H1 (cell line): ENCODE measurements around the gene CDK12. TPM values are rescaled to one million over a fixed set of nuclear protein-coding genes. Genes with fewer than 3 reads are reported as not detected.
"Not testable (repeated sequence)": the region's sequence is repeated elsewhere in the genome, so short reads cannot be mapped to it uniquely, and the experiment has no call there.

Experiments
- CTCF ChIA-PET: fragments of 300-600 bp; sonication (Branson Sonifier 250); formaldehyde crosslinking; loops from one replicate; lab custom pipeline; 2021; ENCODE audit not compliant: partially characterized antibody; lab: Charles Lee
- POLR2A ChIA-PET: fragments of 300-600 bp; sonication (Branson Sonifier 250); formaldehyde crosslinking; loops from one replicate; lab custom pipeline; 2021; ENCODE audit warnings: inconsistent platforms; ENCODE audit not compliant: partially characterized antibody; lab: Charles Lee
- DNase-seq, 2 experiments: peaks; one replicate each; pipeline versions ENCODE4 v3.0.0 to v3.0.0-alpha.2; 2010 to 2022; ENCODE audit warnings: low spot score in 2 of 2, low read depth in 1 of 2, mixed read lengths in 1 of 2
- FAIRE-seq: peaks from 2 replicates; lab custom pipeline; 2011; peaks lifted over from hg19 to GRCh38; lab: Jason Lieb, UNC
- H2AFZ ChIP-seq: 2 replicates; pipeline ENCODE4 v1.8.1; 2012; ENCODE audit warnings: low read length, inconsistent platforms
- H2AK5ac ChIP-seq: 2 replicates; pipeline ENCODE4 v1.6.1; 2013; ENCODE audit warnings: low read depth, low read length
- H2BK120ac ChIP-seq: replicated peaks from 2 replicates; pipeline ENCODE3; 2013; ENCODE audit warnings: low read depth, low read length, inconsistent platforms
- H2BK12ac ChIP-seq: 2 replicates; pipeline ENCODE4 v1.6.1; 2013; ENCODE audit warnings: low read depth, low read length
- H2BK15ac ChIP-seq: 2 replicates; pipeline ENCODE4 v1.6.1; 2013; ENCODE audit warnings: low read length
- H2BK20ac ChIP-seq: 2 replicates; pipeline ENCODE4 v1.6.1; 2013; ENCODE audit warnings: low read length
- H2BK5ac ChIP-seq: 2 replicates; pipeline ENCODE4 v1.6.1; 2013; ENCODE audit warnings: low read depth, low read length
- H3K14ac ChIP-seq: 2 replicates; pipeline ENCODE4 v1.6.1; 2013; ENCODE audit warnings: inconsistent platforms; ENCODE audit not compliant: insufficient read length
- H3K18ac ChIP-seq: 2 replicates; pipeline ENCODE4 v1.6.1; 2013; ENCODE audit warnings: low read length; ENCODE audit errors: extremely low read depth
- H3K23ac ChIP-seq: 2 replicates; pipeline ENCODE4 v1.6.1; 2013; ENCODE audit warnings: inconsistent platforms; ENCODE audit not compliant: insufficient read length
- H3K23me2 ChIP-seq: 2 replicates; pipeline ENCODE4 v1.6.1; 2013; ENCODE audit warnings: low read depth, low read length
- H3K27ac ChIP-seq: 2 replicates; pipeline ENCODE4 v1.6.1; 2011; ENCODE audit warnings: low read depth, low read length, inconsistent platforms
- H3K27me3 ChIP-seq, 4 experiments: replicated peaks in 1 of 4; 1 replicate in 1 of 4; 2 replicates in 3 of 4; pipeline versions ENCODE4 v1.6.1 to v1.8.1; 2011 to 2013; ENCODE audit warnings: low read length in 3 of 4, mild to moderate bottlenecking in 3 of 4, inconsistent platforms in 2 of 4, mixed read lengths in 2 of 4, moderate library complexity in 1 of 4; ENCODE audit not compliant: control insufficient read depth in 3 of 4, insufficient read depth in 3 of 4; ENCODE audit errors: extremely low read depth in 1 of 4
- H3K36me3 ChIP-seq, 4 experiments: 2 replicates each; pipeline versions ENCODE4 v1.6.1 to v1.8.1; 2011 to 2013; ENCODE audit warnings: mild to moderate bottlenecking in 4 of 4, low read length in 3 of 4, moderate library complexity in 2 of 4, control low read depth in 1 of 4, inconsistent platforms in 1 of 4; ENCODE audit not compliant: insufficient read depth in 4 of 4, control insufficient read depth in 2 of 4
- H3K4ac ChIP-seq: replicated peaks from 2 replicates; pipeline ENCODE3; 2013; ENCODE audit warnings: low read length, low read depth, mixed read lengths, inconsistent platforms; ENCODE audit not compliant: insufficient read length
- H3K4me1 ChIP-seq, 4 experiments: replicated peaks in 1 of 4; 1 replicate in 1 of 4; 2 replicates in 3 of 4; pipeline versions ENCODE4 v1.6.1 to v1.8.1; 2011 to 2013; ENCODE audit warnings: low read length in 3 of 4, inconsistent platforms in 2 of 4, mixed read lengths in 1 of 4; ENCODE audit not compliant: insufficient read depth in 4 of 4, control insufficient read depth in 3 of 4
- H3K4me2 ChIP-seq, 2 experiments: 2 replicates each; pipeline versions ENCODE4 v1.6.1 to v1.8.1; 2011 to 2013; ENCODE audit warnings: low read depth in 2 of 2, low read length in 2 of 2, control low read depth in 1 of 2, inconsistent platforms in 1 of 2, mild to moderate bottlenecking in 1 of 2; ENCODE audit not compliant: insufficient read depth in 1 of 2
- H3K4me3 ChIP-seq, 4 experiments: fragments of 200-600, 300-600 bp in 1 of 4; sonication (generic), shearing (Covaris generic), sonication (Bioruptor Twin) in 1 of 4; 2 replicates each; pipeline versions ENCODE4 v1.5.1 to v1.8.1; 2011 to 2016; ENCODE audit warnings: low read length in 4 of 4, low read depth in 3 of 4, control low read depth in 2 of 4, inconsistent platforms in 2 of 4, mild to moderate bottlenecking in 2 of 4, mixed read lengths in 1 of 4, moderate library complexity in 1 of 4; ENCODE audit not compliant: insufficient read depth in 2 of 4; ENCODE audit errors: extremely low read depth in 1 of 4
- H3K56ac ChIP-seq: replicated peaks from 2 replicates; pipeline ENCODE3; 2013; ENCODE audit warnings: low read depth, mild to moderate bottlenecking, mixed read lengths, low read length, inconsistent platforms; ENCODE audit not compliant: insufficient read length
- H3K79me1 ChIP-seq: 2 replicates; pipeline ENCODE4 v1.6.1; 2013; ENCODE audit warnings: low read depth, low read length, control low read depth
- H3K79me2 ChIP-seq, 2 experiments: 2 replicates each; pipeline versions ENCODE4 v1.6.1 to v1.8.1; 2012 to 2013; ENCODE audit warnings: low read length in 2 of 2, mild to moderate bottlenecking in 2 of 2, inconsistent platforms in 1 of 2; ENCODE audit not compliant: insufficient read depth in 2 of 2, control insufficient read depth in 1 of 2
- H3K9ac ChIP-seq, 4 experiments: replicated peaks in 1 of 4; 1 replicate in 1 of 4; 2 replicates in 3 of 4; pipeline versions ENCODE4 v1.6.1 to v1.8.1; 2011 to 2013; ENCODE audit warnings: low read depth in 3 of 4, low read length in 3 of 4, control low read depth in 2 of 4, mild to moderate bottlenecking in 2 of 4, moderate library complexity in 2 of 4, inconsistent platforms in 1 of 4; ENCODE audit errors: extremely low read depth in 1 of 4
- H3K9me3 ChIP-seq, 2 experiments: 2 replicates each; pipeline versions ENCODE4 v1.6.1 to v1.8.1; 2012 to 2013; ENCODE audit warnings: mild to moderate bottlenecking in 2 of 2, moderate library complexity in 2 of 2, control low read depth in 1 of 2, inconsistent platforms in 1 of 2, low read depth in 1 of 2, low read length in 1 of 2, mixed read lengths in 1 of 2; ENCODE audit not compliant: insufficient read depth in 2 of 2
- H4K20me1 ChIP-seq, 2 experiments: replicated peaks in 1 of 2; 2 replicates each; pipeline versions ENCODE3 to v1.8.1; 2011 to 2013; ENCODE audit warnings: inconsistent platforms in 2 of 2, low read length in 2 of 2, mild to moderate bottlenecking in 1 of 2; ENCODE audit not compliant: insufficient read depth in 2 of 2, control insufficient read depth in 1 of 2
- H4K5ac ChIP-seq: 2 replicates; pipeline ENCODE4 v1.6.1; 2013; ENCODE audit warnings: low read length, low read depth, mixed read lengths, inconsistent platforms; ENCODE audit not compliant: insufficient read length
- H4K8ac ChIP-seq: 2 replicates; pipeline ENCODE4 v1.8.0; 2013; ENCODE audit warnings: mild to moderate bottlenecking, moderate library complexity, low read length, inconsistent platforms; ENCODE audit not compliant: insufficient read depth; ENCODE audit errors: extremely low read depth
- H4K91ac ChIP-seq: replicated peaks from 2 replicates; pipeline ENCODE3; 2013; ENCODE audit warnings: low read length, mixed read lengths, inconsistent platforms; ENCODE audit not compliant: insufficient read length
- WGBS, 2 experiments: shearing (Covaris generic) in 1 of 2; methylation state at CpG; one replicate each; pipeline versions ENCODE4 v1.1.6 to v1.1.7; 2013 to 2015; ENCODE audit warnings: low lambda C conversion rate in 2 of 2, mixed read lengths in 2 of 2, inconsistent platforms in 1 of 2, low coverage in 1 of 2, missing lambda C conversion rate in 1 of 2; ENCODE audit not compliant: insufficient replicate concordance in 2 of 2, insufficient coverage in 1 of 2, insufficient read length in 1 of 2; ENCODE audit errors: extremely low coverage in 1 of 2, missing lambda C conversion rate in 1 of 2; 5-methylcytosine and 5-hydroxymethylcytosine counted together
- polyA plus RNA-seq, 7 experiments: library from polyadenylated mRNA; depleted of rRNA in 3 of 7; stranded (reverse) in 5 of 7; unstranded in 2 of 7; fragments of >200 nt in 5 of 7; fragments of 200-250 nt in 2 of 7; gene quantifications; 1 replicate in 5 of 7; 2 replicates in 1 of 7; 4 replicates in 1 of 7; pipeline versions ENCODE4 v1.2.1 to v1.2.3, GENCODE V29; 2011 to 2013; ENCODE audit warnings: missing spikeins in 2 of 7, mixed read lengths in 2 of 7
- total RNA-seq: library from RNA; stranded (reverse); fragmentation: NEBNext Ultra II Directional; extraction: Animal tissue kit (Norgen Biotek cat#: 25700); gene quantifications from 2 replicates; pipeline ENCODE4 v1.2.1, GENCODE V29; 2021

CDK12 gene
- total and polyA plus RNA-seq, 2 of the 8 experiments (the other 6 are each of a cell fraction or from before 2014, with no cell fraction given) = 14.8 to 70.3 TPM

DNA sequence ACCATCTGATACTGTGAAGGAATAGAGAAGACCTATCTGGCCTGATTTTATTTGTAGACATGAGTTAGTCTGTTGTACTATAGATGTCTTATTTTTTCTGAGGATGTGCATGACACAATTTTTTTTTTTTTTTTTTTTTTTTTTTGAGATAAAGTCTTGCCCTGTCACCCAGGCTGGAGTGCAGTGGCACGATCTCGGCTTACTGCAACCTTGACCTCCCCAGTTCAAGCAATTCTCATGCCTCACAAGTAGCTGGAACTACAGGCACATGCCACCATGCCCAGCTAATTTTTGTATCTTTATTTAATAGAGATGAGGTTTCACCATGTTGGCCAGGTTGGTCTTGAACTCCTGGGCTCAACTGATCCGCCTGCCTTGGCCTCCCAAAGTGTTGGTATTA, 26.2 kb downstream of the CDK12 start:
- not testable (repeated sequence) for H2BK12ac ChIP-seq, H3K27me3 ChIP-seq, H2BK120ac ChIP-seq, H3K9ac ChIP-seq, H3K4me3 ChIP-seq, DNase-seq, H3K23me2 ChIP-seq, H3K18ac ChIP-seq, FAIRE-seq, H3K56ac ChIP-seq, H4K91ac ChIP-seq, H2BK5ac ChIP-seq, H4K5ac ChIP-seq, H2AFZ ChIP-seq, H4K20me1 ChIP-seq, H3K4ac ChIP-seq, H3K9me3 ChIP-seq, H3K23ac ChIP-seq, H3K4me2 ChIP-seq, H2BK15ac ChIP-seq, H3K79me2 ChIP-seq, H3K14ac ChIP-seq, H3K27ac ChIP-seq, H2AK5ac ChIP-seq, H2BK20ac ChIP-seq, H3K79me1 ChIP-seq, H3K4me1 ChIP-seq, H4K8ac ChIP-seq
- WGBS, 2 experiments = 91% methylated on average over 3 of the region's 3 CpGs; no CpG with 5 or more reads in 1 of the 2 experiments
- POLR2A ChIA-PET = interaction anchor here (2.3 kb wide), 1 partner anchor 37 kb away, joined by 11 read pairs; the partner anchor contains the start of gene MED1
- peaks cover 0 to 17% (median 4%) of the 10 kb centered on the region in 4 experiments; a peak in 5 of 8 replicates for H3K36me3 ChIP-seq
- CTCF ChIA-PET = interaction anchor here (1.0 kb wide), 1 partner anchor 10 kb away, joined by 3 read pairs; no protein-coding TSS in a partner anchor
